RWPE2 (cell line): Measurements from ENCODE around the gene GNLY.

Experiments used
- ATAC-seq: fragments of 200-7000 bp; cut with Tn5 transposase; 3 replicates; pipeline ENCODE4 v1.9.1; 2021; ENCODE audit warnings: low read depth
- DNase-seq: peaks from one replicate; pipeline ENCODE4 v3.0.0-alpha.2; 2020; ENCODE audit warnings: low spot score
- H3K27ac ChIP-seq: fragments of 450-650 bp; 2 replicates; pipeline ENCODE4 v1.5.1; 2017; ENCODE audit warnings: mild to moderate bottlenecking; ENCODE audit not compliant: poor library complexity, severe bottlenecking
- H3K27me3 ChIP-seq: fragments of 250-450 bp; sonication (Bioruptor Pico); 2 replicates; pipeline ENCODE4 v1.5.1; 2021; ENCODE audit warnings: mild to moderate bottlenecking, moderate library complexity; ENCODE audit not compliant: insufficient read depth, poor library complexity, severe bottlenecking
- H3K36me3 ChIP-seq: fragments of 250-450 bp; sonication (Bioruptor Pico); 2 replicates; pipeline ENCODE4 v1.5.1; 2020; ENCODE audit warnings: low read depth, mild to moderate bottlenecking, moderate library complexity
- H3K4me1 ChIP-seq: fragments of 250-450 bp; sonication (Bioruptor Pico); 2 replicates; pipeline ENCODE4 v1.5.1; 2021; ENCODE audit warnings: mild to moderate bottlenecking, moderate library complexity; ENCODE audit not compliant: insufficient read depth, poor library complexity, severe bottlenecking
- H3K4me3 ChIP-seq: fragments of 250-450 bp; sonication (Bioruptor Pico); 2 replicates; pipeline ENCODE4 v1.5.1; 2021; ENCODE audit warnings: mild to moderate bottlenecking, moderate library complexity; ENCODE audit not compliant: severe bottlenecking
- H3K9me3 ChIP-seq: fragments of 250-450 bp; sonication (Bioruptor Pico); 2 replicates; pipeline ENCODE4 v1.5.1; 2021; ENCODE audit warnings: mild to moderate bottlenecking, moderate library complexity; ENCODE audit not compliant: severe bottlenecking
- CTCF ChIP-seq: fragments of 450-650 bp; IDR thresholded peaks from one replicate; pipeline ENCODE4 v1.5.1; 2017; ENCODE audit warnings: mild to moderate bottlenecking, moderate library complexity; ENCODE audit not compliant: poor library complexity, severe bottlenecking

GNLY gene

GRCh38 chr2:85703329-85703728 lies 9.2 kb downstream of the GNLY start:
- no peak for ATAC-seq
- H3K27me3 ChIP-seq: no peaks in the 10 kb centered on the region
- no peaks in the 10 kb centered on the region for H3K36me3 ChIP-seq
- H3K4me1 ChIP-seq: peaks cover 36% of the 10 kb centered on the region
- no peak for TF ChIP-seq CTCF
- H3K4me3 ChIP-seq: no peak overlapping the region
- DNase-seq: no peak
- H3K9me3 ChIP-seq: no peaks in the 10 kb centered on the region
- no peak overlapping the region for H3K27ac ChIP-seq

- Histone ChIP-seq H3K4me1 (peaks cover 36% of the 10 kb centered on the region), H3K36me3 (no peaks in the 10 kb centered on the region), H3K27ac (no peak overlapping the region), H3K9me3 (no peaks in the 10 kb centered on the region), H3K27me3 (no peaks in the 10 kb centered on the region), H3K4me3 (no peak overlapping the region)
- TF ChIP-seq CTCF: no peak
- ATAC-seq (no peak), DNase-seq (no peak)
Measured at GRCh38 chr2:85704038-85704437, 9.9 kb downstream of the GNLY start.

- Histone ChIP-seq H3K27ac (peak overlapping the region; percentile 31), H3K27me3 (no peaks in the 10 kb centered on the region), H3K4me1 (peaks cover 36% of the 10 kb centered on the region), H3K36me3 (no peaks in the 10 kb centered on the region), H3K4me3 (no peak overlapping the region), H3K9me3 (no peaks in the 10 kb centered on the region)
- DNase-seq: no peak
- no peak for ATAC-seq
- TF ChIP-seq CTCF: no peak
Measured at GRCh38 chr2:85704800-85705679, 10.9 kb downstream of the GNLY start.

GRCh38 chr2:85705680-85706039 lies 11.5 kb downstream of the GNLY start:
- TF ChIP-seq CTCF: no peak
- peaks cover 36% of the 10 kb centered on the region for H3K4me1 ChIP-seq
- H3K27ac ChIP-seq: peak overlapping the region; percentile 31
- H3K9me3 ChIP-seq: no peaks in the 10 kb centered on the region
- H3K27me3 ChIP-seq: no peaks in the 10 kb centered on the region
- H3K4me3 ChIP-seq: no peak overlapping the region
- H3K36me3 ChIP-seq: no peaks in the 10 kb centered on the region
- ATAC-seq: peak; percentile 60
- DNase-seq: no peak

- no peak for TF ChIP-seq CTCF
- Histone ChIP-seq H3K4me3 (no peak overlapping the region), H3K4me1 (peaks cover 36% of the 10 kb centered on the region), H3K36me3 (no peaks in the 10 kb centered on the region), H3K27me3 (no peaks in the 10 kb centered on the region), H3K9me3 (no peaks in the 10 kb centered on the region), H3K27ac (peak overlapping the region; percentile 31)
- no peak for DNase-seq
- no peak for ATAC-seq
Measured at GRCh38 chr2:85706063-85706462, 11.9 kb downstream of the GNLY start.
